Ascending aorta (tissue), 2 donors: Measurements from ENCODE around the gene ZNF655. TPM values are rescaled to one million over a fixed set of nuclear protein-coding genes. Genes with fewer than 3 reads are reported as not detected.
"Not testable (repeated sequence)": the region's sequence is repeated elsewhere in the genome, so short reads cannot be mapped to it uniquely, and the experiment has no call there.

Experiments
- DNase-seq, 2 donors: peaks; one replicate each; pipeline ENCODE4 v3.0.0-alpha.2; 2019; ENCODE audit warnings: low spot score in 2 of 2
- H3K27ac ChIP-seq, 2 donors: fragments of 200-600 bp; sonication (generic); one replicate each; pipeline ENCODE4 v1.5.1; 2016 to 2017; ENCODE audit warnings: mild to moderate bottlenecking in 1 of 2
- H3K27me3 ChIP-seq: fragments of 200-600 bp; sonication (generic); one replicate; pipeline ENCODE4 v1.5.1; 2017
- H3K36me3 ChIP-seq, 2 donors: fragments of 200-600 bp; sonication (generic); one replicate each; pipeline ENCODE4 v1.5.1; 2016
- H3K4me1 ChIP-seq, 2 donors: fragments of 200-600 bp; sonication (generic); one replicate each; pipeline ENCODE4 v1.5.1; 2016 to 2017; ENCODE audit warnings: mild to moderate bottlenecking in 1 of 2
- H3K4me3 ChIP-seq, 2 donors: fragments of 200-600 bp; sonication (generic); one replicate each; pipeline ENCODE4 v1.5.1; 2016 to 2017; ENCODE audit warnings: mild to moderate bottlenecking in 1 of 2
- H3K9me3 ChIP-seq, 2 donors: fragments of 200-600 bp; sonication (generic); one replicate each; pipeline ENCODE4 v1.5.1; 2016
- intact Hi-C: fragments of 100-400 bp; cut with DNase I; formaldehyde crosslinking; loops from one replicate; pipeline ENCODE4 v1.15.1; 2023
- total RNA-seq: library from RNA; depleted of rRNA; stranded (reverse); fragments of >200 nt; gene quantifications from one replicate; pipeline ENCODE4 v1.1.0, GENCODE V29; 2016
- TF ChIP-seq, protein P1 (sequence below), 3 experiments: fragments of 200-600 bp in 2 of 3; fragments of 450-650 bp in 1 of 3; sonication (generic) in 2 of 3; IDR thresholded peaks; one replicate each; pipeline ENCODE4 v1.5.1; 2016 to 2019; ENCODE audit warnings: antibody characterized with exemption in 3 of 3, mild to moderate bottlenecking in 1 of 3, moderate library complexity in 1 of 3

ZNF655 gene
- total RNA-seq, 1 donor from 2014 or later, result 37.9 TPM

DNA sequence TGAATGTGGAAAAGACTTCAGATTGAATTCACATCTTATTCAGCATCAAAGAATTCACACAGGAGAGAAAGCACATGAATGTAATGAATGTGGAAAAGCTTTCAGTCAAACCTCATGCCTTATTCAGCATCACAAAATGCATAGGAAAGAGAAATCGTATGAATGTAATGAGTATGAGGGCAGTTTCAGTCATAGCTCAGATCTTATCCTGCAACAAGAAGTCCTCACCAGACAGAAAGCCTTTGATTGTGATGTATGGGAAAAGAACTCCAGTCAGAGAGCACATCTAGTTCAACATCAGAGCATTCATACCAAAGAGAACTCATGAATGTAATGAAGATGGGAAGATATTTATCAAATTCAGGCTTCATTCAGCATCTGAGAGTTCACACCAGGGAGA, 14.8 kb downstream of the ZNF655 start:
- no peaks in the 10 kb centered on the region for H3K9me3 ChIP-seq
- H3K27ac ChIP-seq, result no peak overlapping the region
- H3K27me3 ChIP-seq, result no peaks in the 10 kb centered on the region
- no peak overlapping the region for H3K4me3 ChIP-seq
- TF ChIP-seq, protein P1, sequence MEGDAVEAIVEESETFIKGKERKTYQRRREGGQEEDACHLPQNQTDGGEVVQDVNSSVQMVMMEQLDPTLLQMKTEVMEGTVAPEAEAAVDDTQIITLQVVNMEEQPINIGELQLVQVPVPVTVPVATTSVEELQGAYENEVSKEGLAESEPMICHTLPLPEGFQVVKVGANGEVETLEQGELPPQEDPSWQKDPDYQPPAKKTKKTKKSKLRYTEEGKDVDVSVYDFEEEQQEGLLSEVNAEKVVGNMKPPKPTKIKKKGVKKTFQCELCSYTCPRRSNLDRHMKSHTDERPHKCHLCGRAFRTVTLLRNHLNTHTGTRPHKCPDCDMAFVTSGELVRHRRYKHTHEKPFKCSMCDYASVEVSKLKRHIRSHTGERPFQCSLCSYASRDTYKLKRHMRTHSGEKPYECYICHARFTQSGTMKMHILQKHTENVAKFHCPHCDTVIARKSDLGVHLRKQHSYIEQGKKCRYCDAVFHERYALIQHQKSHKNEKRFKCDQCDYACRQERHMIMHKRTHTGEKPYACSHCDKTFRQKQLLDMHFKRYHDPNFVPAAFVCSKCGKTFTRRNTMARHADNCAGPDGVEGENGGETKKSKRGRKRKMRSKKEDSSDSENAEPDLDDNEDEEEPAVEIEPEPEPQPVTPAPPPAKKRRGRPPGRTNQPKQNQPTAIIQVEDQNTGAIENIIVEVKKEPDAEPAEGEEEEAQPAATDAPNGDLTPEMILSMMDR (IDR thresholded peaks at IDR 0.05), result no peak
- intact Hi-C loops, result no loop called here
- no peaks in the 10 kb centered on the region for H3K4me1 ChIP-seq
- no peak for DNase-seq
- H3K36me3 ChIP-seq, result peaks cover 17 to 45% of the 10 kb centered on the region in 2 donors

DNA sequence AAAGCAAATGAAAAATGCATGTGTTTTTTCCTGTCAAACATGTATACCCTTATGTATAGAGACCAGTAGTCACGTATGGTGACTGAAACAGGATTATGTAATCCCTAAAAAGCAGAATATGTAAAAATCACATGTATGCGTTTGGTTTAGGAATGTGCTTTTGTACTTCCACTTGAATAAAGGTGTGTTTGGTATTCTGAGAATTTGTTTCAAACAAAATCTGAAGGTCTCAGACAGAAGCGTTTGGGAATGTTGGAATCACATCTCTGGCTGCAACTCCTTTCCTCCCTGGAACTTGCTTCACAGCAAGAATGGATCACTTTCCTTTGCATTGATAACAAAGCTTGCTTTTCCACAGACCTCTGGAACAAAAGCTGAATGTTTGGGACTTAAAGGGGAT, 17.8 kb downstream of the ZNF655 start:
- Histone ChIP-seq H3K36me3 (peaks cover 9 to 29% of the 10 kb centered on the region in 2 donors), H3K4me1 (no peaks in the 10 kb centered on the region), H3K4me3 (no peak overlapping the region), H3K9me3 (no peaks in the 10 kb centered on the region), H3K27me3 (no peaks in the 10 kb centered on the region), H3K27ac (no peak overlapping the region)
- TF ChIP-seq, protein P1 (IDR thresholded peaks at IDR 0.05), result no peak
- DNase-seq, result no peak
- intact Hi-C loops, result no loop called here

DNA sequence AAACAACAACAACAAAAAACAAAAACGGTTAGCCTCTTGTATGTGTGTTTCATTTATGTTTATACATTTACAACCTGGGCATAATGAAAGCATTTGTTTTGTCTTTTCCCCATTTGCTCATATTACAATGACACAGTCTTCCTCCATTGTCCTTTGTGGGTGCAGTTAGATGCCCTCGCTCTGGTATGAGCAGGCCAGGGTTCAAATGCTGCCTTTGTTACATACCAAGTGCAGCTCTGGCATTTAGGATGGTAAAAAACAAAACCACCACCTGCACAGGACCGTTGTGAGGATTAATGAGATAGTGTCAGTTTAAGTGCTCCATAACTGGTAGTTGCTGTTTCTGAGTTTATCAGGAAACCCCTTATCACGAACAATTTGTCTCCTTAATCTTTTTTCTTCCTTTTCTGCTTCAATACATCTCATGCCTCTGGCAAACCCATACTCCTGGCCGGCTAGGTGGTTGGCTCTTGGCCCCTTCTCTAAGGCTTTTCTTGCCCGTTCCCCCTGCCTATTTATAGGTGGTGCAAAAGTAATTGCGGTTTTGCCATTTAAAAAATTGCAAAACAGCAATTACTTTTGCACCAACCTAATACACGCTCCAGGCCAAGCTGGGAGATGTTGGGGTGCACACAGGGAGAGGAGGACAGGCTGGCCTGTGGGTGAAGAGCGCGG, 21.0 kb downstream of the ZNF655 start:
- intact Hi-C loops, result no loop called here
- DNase-seq, result no peak
- Histone ChIP-seq H3K27ac (no peak overlapping the region), H3K27me3 (no peaks in the 10 kb centered on the region), H3K36me3 (no peaks in the 10 kb centered on the region), H3K9me3 (no peaks in the 10 kb centered on the region), H3K4me3 (peak overlapping the region; percentile 80 to 87), H3K4me1 (no peaks in the 10 kb centered on the region)
- TF ChIP-seq, protein P1 (IDR thresholded peaks at IDR 0.05), result no peak

DNA sequence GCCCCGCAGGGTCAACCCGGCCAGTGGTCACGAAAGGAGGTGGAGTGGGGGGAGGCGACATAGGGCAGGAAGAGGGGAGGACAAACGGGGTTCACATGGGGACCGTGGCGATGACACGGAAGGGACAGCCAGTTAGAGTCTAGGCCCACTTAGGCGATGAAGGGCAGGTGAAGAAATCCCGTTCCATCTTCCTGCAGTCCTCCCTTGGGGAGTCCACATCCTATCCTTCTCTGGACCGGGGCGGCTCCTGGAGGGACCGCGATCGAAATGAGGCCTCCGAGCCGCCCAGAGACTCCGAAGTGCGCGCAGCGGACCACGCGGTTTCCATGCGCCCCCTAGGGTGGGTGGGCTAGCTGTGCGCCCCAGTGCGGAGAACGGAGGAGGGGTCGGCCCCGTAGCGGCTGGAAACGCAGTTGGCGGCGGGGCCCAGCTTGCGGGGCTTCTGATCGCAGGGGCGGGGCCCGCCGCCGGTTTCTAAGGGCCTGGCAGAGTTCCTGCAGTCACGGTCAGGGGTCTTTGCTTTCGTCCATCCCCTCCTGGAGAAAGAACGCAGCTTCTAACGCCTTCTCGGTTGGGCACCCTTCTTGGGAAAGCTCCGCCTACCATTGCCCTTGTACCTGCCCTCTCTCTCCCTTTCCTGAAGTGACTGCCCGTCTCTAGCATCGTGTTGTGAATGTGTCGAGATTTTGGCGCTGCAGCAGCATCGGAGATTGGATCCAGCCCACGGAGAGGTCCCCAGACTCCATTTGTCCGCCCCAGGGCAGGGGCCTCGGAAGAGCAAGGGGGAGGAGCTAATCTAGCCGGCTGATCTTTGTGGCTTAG, 21.7 kb downstream of the ZNF655 start:
- Histone ChIP-seq H3K4me1 (no peaks in the 10 kb centered on the region), H3K36me3 (no peaks in the 10 kb centered on the region), H3K4me3 (peak overlapping the region; percentile 80 to 87), H3K27me3 (no peaks in the 10 kb centered on the region), H3K9me3 (no peaks in the 10 kb centered on the region), H3K27ac (peak overlapping the region in 1 of 2 donors; percentile 6)
- intact Hi-C loops, result no loop called here
- TF ChIP-seq, protein P1 (IDR thresholded peaks at IDR 0.05), result peak in 2 of 3 experiments; percentile 6 to 38
- no peak for DNase-seq

DNA sequence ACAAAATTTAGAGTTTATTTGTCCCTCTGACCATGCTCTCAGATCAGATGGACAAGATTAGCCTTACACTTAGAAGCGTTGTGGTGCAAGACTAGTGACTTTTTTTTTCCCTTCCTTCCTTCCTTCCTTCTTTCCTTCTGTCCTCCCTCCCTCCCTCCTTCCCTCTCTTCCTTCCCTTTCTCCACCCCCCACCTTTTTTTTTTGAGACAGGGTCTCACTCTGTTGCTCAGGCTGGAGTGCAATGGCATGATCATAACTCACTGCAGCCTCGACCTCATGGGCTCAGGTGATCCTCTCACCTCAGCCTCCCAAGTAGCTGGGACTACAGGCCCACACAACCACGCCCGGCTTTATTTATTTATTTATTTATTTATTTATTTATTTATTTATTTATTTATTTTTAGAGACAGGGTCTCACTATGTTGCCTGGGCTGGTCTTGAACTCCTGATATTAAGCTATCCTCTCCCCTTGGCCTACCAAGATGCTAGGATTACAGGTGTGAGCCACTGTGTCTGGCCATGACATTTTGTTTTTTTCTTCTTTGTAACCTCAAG, 22.4 kb downstream of the ZNF655 start:
- H3K4me1 ChIP-seq, intact Hi-C loops, H3K27ac ChIP-seq, H3K36me3 ChIP-seq, H3K9me3 ChIP-seq, H3K27me3 ChIP-seq, DNase-seq: not testable (repeated sequence)
- H3K4me3 ChIP-seq, result peak overlapping the region; percentile 80 to 87

DNA sequence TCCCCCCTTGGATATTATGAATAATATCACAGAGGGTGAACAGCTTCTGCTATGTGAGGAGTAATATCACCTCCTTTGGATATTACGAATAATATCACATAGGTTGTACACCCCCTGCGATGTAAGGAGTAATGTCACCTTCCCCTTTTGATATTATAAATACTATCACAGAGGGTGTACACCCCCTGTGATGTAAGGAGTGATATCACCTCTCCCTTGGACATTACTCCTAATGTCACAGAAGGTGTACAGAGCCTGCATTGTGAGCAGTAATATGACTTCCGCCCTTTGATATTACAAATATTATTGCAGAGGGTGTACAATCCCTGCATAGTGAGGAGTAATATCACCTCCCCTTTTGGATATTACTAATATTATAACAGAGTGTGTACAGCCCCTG, 30.4 kb downstream of the ZNF655 start:
- Histone ChIP-seq H3K36me3 (no peaks in the 10 kb centered on the region), H3K4me3 (no peak overlapping the region), H3K27ac (no peak overlapping the region), H3K9me3 (no peaks in the 10 kb centered on the region), H3K4me1 (no peaks in the 10 kb centered on the region), H3K27me3 (no peaks in the 10 kb centered on the region)
- TF ChIP-seq, protein P1 (IDR thresholded peaks at IDR 0.05), result no peak
- intact Hi-C loops, result no loop called here
- DNase-seq, result no peak
